Heart right ventricle (tissue), 16 donors: ENCODE results near the gene LRRC7. TPM values are rescaled to one million over a fixed set of nuclear protein-coding genes. Genes with fewer than 3 reads are reported as not detected.

Source experiments
- ATAC-seq, 8 donors: fragments of 200-7000 bp; cut with Tn5 transposase; one replicate each; pipeline ENCODE4 v1.9.1; 2020; ENCODE audit warnings: mild to moderate bottlenecking in 8 of 8, moderate library complexity in 8 of 8, moderate number of reproducible peaks in 1 of 8
- DNase-seq, 2 donors: peaks; one replicate each; pipeline ENCODE4 v3.0.0-alpha.2; 2020
- H3K27ac ChIP-seq, 10 donors: fragments of 200-600 bp; sonication (generic) in 2 of 10; one replicate each; pipeline versions ENCODE4 v1.5.0 to v1.8.0; 2020 to 2022; ENCODE audit warnings: mild to moderate bottlenecking in 3 of 10
- H3K27me3 ChIP-seq, 7 donors: fragments of 200-600 bp; one replicate each; pipeline ENCODE4 v1.8.0; 2021 to 2022; ENCODE audit warnings: mild to moderate bottlenecking in 2 of 7
- H3K36me3 ChIP-seq, 9 donors: fragments of 200-600 bp; sonication (generic) in 1 of 9; one replicate each; pipeline versions ENCODE4 v1.5.0 to v1.8.0; 2020 to 2022; ENCODE audit warnings: mild to moderate bottlenecking in 2 of 9
- H3K4me1 ChIP-seq, 9 donors: fragments of 200-600 bp; sonication (generic) in 1 of 9; one replicate each; pipeline versions ENCODE4 v1.5.0 to v1.8.0; 2020 to 2022; ENCODE audit warnings: mild to moderate bottlenecking in 4 of 9
- H3K4me3 ChIP-seq, 10 donors: fragments of 200-600 bp; sonication (generic) in 2 of 10; one replicate each; pipeline versions ENCODE4 v1.5.0 to v1.8.0; 2020 to 2022; ENCODE audit warnings: mild to moderate bottlenecking in 7 of 10, moderate library complexity in 2 of 10
- H3K9me3 ChIP-seq, 11 donors: fragments of 200-600 bp in 10 of 11; sonication (generic) in 2 of 11; one replicate each; pipeline versions ENCODE4 v1.5.0 to v1.8.0; 2013 to 2022; ENCODE audit warnings: mild to moderate bottlenecking in 2 of 11, control low read depth in 1 of 11, moderate library complexity in 1 of 11
- WGBS, 2 donors: extraction: QIAGEN DNeasy Blood & Tissue Kit; methylation state at CpG; one replicate each; pipeline ENCODE4 v1.1.7; 2013; ENCODE audit warnings: inconsistent platforms in 1 of 2; 5-methylcytosine and 5-hydroxymethylcytosine counted together
- intact Hi-C, 10 donors: fragments of 100-400 bp; cut with DNase I; formaldehyde crosslinking; loops; one replicate each; pipeline versions ENCODE4 v1.11.1 to v1.14.2; 2022
- polyA plus RNA-seq, 2 donors: library from polyadenylated mRNA; stranded (reverse); fragments of 200-250 nt; gene quantifications; one replicate each; pipeline ENCODE4 v1.2.3, GENCODE V29; 2013
- total RNA-seq, 10 donors: library from RNA; stranded (reverse); fragmentation: NEBNext Ultra II Directional in 3 of 10; extraction: Animal tissue kit (Norgen Biotek cat#: 25700) in 3 of 10; gene quantifications; one replicate each; pipeline versions ENCODE4 v1.2.1 to v1.2.4, GENCODE V29; 2021 to 2023
- TF ChIP-seq, protein P1 (sequence below), 9 donors: fragments of 200-600 bp; sonication (generic) in 2 of 9; IDR thresholded peaks; one replicate each; pipeline versions ENCODE4 v1.5.0 to v1.8.0; 2021 to 2022; ENCODE audit warnings: antibody characterized with exemption in 9 of 9, mild to moderate bottlenecking in 5 of 9, moderate library complexity in 1 of 9
- donor health status: Arrhythmogenic right ventricular cardiomyopathy.
- donor health status: ischemic (EF 13 %, LVEDD 7.1; RV severe dilation, severe dysfunction).
- donor health status: healthy with polysubstance abuse.
- donor health status: DM: no; HTN: yes; CAD: no.
- donor health status: DM: no; HTN: no; CAD: no.
- donor health status: ischemic (EF 25% LVEDD 6.9; RV normal size, moderate dysfunction).
- donor health status: ischemic (EF 25% LVEDD 5.7; RV mildly dilated, moderate dysfunction).
- donor health status: healthy.
- donor health status: DM: yes; HTN: yes; CAD: no.
- donor health status: Ischemic cardiomyopathy.
- donor health status: ischemic (EF 35%, LVEDD 5.7; RV mildly dilated, moderate dysfunction).
- donor health status: nonischemic (EF 11% LVEDD 7.7; RV severe dilation, severe dysfunction).
- donor health status: DM: yes; HTN: yes; CAD: no.
- donor health status: PGD.
- donor health status: ischemic (EF 29% LVEDD 5.4; RV normal size, mild dysfunction).
- donor health status: nonischemic (EF 23%, LVEDD 6.1; RV moderate dilation, normal function).

LRRC7 gene
- total and polyA plus RNA-seq, 12 donors = 0.03 to 2.1 (median 0.59) TPM

DNA sequence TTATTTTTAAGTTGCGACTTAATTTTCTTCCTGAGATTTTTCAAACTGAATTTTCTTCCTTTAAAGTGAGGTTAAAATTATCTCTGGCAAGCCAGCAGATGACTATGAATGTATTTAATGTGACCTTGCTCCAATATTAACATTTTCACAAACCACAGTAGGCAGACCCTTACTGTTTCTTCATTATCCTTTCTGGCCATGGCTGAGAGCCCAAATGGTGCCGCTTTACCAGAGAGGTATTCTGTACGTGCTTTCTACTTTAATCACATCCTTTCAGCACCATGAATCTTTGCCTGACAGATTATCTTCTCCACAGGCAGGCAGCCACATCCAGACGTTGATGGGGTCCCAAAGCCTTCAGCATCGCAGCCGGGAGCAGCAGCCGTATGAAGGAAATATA, 508.0 kb downstream of the LRRC7 start:
- H3K4me1 ChIP-seq = no peaks in the 10 kb centered on the region
- H3K4me3 ChIP-seq = no peak overlapping the region
- no peak for ATAC-seq
- H3K27ac ChIP-seq = no peak overlapping the region
- TF ChIP-seq, protein P1, sequence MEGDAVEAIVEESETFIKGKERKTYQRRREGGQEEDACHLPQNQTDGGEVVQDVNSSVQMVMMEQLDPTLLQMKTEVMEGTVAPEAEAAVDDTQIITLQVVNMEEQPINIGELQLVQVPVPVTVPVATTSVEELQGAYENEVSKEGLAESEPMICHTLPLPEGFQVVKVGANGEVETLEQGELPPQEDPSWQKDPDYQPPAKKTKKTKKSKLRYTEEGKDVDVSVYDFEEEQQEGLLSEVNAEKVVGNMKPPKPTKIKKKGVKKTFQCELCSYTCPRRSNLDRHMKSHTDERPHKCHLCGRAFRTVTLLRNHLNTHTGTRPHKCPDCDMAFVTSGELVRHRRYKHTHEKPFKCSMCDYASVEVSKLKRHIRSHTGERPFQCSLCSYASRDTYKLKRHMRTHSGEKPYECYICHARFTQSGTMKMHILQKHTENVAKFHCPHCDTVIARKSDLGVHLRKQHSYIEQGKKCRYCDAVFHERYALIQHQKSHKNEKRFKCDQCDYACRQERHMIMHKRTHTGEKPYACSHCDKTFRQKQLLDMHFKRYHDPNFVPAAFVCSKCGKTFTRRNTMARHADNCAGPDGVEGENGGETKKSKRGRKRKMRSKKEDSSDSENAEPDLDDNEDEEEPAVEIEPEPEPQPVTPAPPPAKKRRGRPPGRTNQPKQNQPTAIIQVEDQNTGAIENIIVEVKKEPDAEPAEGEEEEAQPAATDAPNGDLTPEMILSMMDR (IDR thresholded peaks at IDR 0.05) = no peak
- no peaks in the 10 kb centered on the region for H3K36me3 ChIP-seq
- DNase-seq = no peak
- no peaks in the 10 kb centered on the region for H3K9me3 ChIP-seq
- 36 to 42% methylated on average over 7 of the region's 7 CpGs for WGBS, 2 donors
- intact Hi-C loops = no loop called here
- no peaks in the 10 kb centered on the region for H3K27me3 ChIP-seq

DNA sequence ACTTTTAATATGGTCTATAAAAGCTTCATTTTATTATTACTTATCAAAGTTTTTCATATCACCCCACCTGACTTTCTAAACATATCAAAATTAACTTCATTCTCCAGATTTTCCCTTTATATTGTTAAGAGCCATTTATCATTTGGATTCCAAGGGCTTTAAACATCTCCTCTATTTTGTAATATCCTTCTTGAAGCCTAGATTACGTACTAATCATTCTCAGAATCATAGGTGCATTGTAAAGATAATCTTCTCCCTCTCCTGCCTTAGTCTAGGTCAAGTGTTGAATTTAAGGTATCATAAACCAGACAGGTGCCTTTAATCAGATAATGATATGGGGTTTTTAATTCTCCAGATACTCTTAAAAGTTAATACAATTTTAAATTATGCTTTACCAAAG, 509.3 kb downstream of the LRRC7 start:
- Histone ChIP-seq H3K4me3 (no peak overlapping the region), H3K36me3 (no peaks in the 10 kb centered on the region), H3K4me1 (no peaks in the 10 kb centered on the region), H3K9me3 (no peaks in the 10 kb centered on the region), H3K27ac (no peak overlapping the region), H3K27me3 (no peaks in the 10 kb centered on the region)
- 65 to 81% methylated on average over 1 of the region's 1 CpG for WGBS, 2 donors
- TF ChIP-seq, protein P1 (IDR thresholded peaks at IDR 0.05) = no peak
- no peak for DNase-seq
- ATAC-seq = no peak
- intact Hi-C loops = no loop called here

DNA sequence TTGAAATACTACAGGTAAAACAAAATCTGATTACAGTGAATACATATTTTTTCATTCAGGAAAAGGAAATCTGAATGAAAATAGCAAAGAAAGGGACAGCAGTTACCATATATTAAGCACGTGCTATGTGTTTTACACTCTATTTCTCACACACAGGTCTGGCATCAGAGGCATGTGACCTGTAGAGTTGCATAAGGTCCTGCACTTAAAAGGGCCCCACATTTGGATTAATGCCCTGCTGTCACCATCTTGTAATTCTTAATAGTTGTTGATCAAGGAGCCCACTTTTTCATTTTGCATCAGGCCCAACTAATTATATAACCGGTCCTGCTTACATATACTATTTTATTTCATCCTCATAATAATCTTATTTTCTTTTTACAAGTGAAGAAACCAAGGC, 511.8 kb downstream of the LRRC7 start:
- H3K27ac ChIP-seq = no peak overlapping the region
- DNase-seq = no peak
- 41 to 84% methylated on average over 2 of the region's 2 CpGs for WGBS, 2 donors
- no peaks in the 10 kb centered on the region for H3K4me1 ChIP-seq
- no peaks in the 10 kb centered on the region for H3K36me3 ChIP-seq
- intact Hi-C loops = no loop called here
- ATAC-seq = no peak
- no peak overlapping the region for H3K4me3 ChIP-seq
- H3K9me3 ChIP-seq = peaks cover 0 to 5% (median 0%) of the 10 kb centered on the region in 11 donors
- TF ChIP-seq, protein P1 (IDR thresholded peaks at IDR 0.05) = no peak
- no peaks in the 10 kb centered on the region for H3K27me3 ChIP-seq

DNA sequence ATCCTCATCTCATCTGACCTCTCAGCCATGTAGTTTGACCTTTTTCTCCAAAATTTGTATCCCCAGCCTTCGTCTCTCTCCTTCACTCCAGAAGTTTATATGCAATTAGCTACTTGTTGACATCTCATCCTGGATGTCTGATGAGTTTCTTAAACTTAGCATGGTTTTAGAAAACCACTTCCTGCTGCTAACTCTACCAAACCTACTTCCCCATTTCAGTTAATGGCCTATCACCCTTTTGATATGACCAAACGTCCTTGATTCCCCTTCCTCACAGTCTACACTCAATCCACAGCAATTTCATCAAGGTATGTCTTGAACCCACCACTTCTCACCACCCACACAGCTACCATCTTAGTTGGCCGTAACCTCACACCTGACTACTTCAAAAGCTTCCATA, 515.8 kb downstream of the LRRC7 start:
- TF ChIP-seq, protein P1 (IDR thresholded peaks at IDR 0.05) = no peak
- 62 to 63% methylated on average over 3 of the region's 3 CpGs for WGBS, 2 donors
- no peaks in the 10 kb centered on the region for H3K4me1 ChIP-seq
- ATAC-seq (no peak), DNase-seq (no peak)
- no peak overlapping the region for H3K27ac ChIP-seq
- no peak overlapping the region for H3K4me3 ChIP-seq
- H3K27me3 ChIP-seq = no peaks in the 10 kb centered on the region
- no peaks in the 10 kb centered on the region for H3K36me3 ChIP-seq
- intact Hi-C loops = no loop called here
- H3K9me3 ChIP-seq = peaks cover 0 to 5% (median 0%) of the 10 kb centered on the region in 11 donors
